ENCODE measurements around the gene WFDC10B. TPM values are rescaled to one million over a fixed set of nuclear protein-coding genes. Genes with fewer than 3 reads are reported as not detected.

The WFDC10B gene
- total RNA-seq, 1 experiment from 2014 or later: 0.42 TPM

DNA sequence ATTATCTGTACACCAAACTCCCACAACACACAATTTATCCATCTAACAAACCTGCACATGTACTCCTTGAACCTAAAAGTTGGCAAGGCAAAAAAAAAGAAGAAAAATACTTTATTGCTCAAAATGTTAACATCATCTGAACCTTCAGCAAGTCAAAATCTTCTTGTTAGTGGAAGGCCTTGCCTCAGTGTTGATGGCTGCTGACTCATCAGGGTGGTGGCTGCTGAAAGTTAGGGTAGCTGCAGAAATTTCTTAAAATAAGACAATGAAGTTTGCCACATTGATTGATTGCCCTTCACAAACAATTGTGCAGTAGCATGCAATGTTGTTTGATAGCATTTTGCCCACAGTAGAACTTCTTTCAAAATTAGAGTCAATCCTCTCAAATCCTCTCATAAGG lies 32.1 kb downstream of the WFDC10B start:
- ChIA-PET POLR2A (no interaction called here), CTCF (no interaction called here)
- Mint-ChIP-seq H3K27me3 (ENCODE audit: low read depth) (no peaks in the 10 kb centered on the region), H3K4me3 (no peak overlapping the region), H3K9me3 (peaks cover 56% of the 10 kb centered on the region), H3K4me1 (no peaks in the 10 kb centered on the region), H3K27ac (no peak overlapping the region), H3K36me3 (peaks cover 7% of the 10 kb centered on the region; the same call in 1 of the 2 replicates)
- ATAC-seq (no peak), DNase-seq (ENCODE audit: low spot score) (no peak)
- TF ChIP-seq EMX1 (CRISPR knock-in tag; IDR thresholded peaks at IDR 0.05): no peak
- TF ChIP-seq MYBL2 (CRISPR knock-in tag; IDR thresholded peaks at IDR 0.05): no peak
- TF ChIP-seq, protein P1, sequence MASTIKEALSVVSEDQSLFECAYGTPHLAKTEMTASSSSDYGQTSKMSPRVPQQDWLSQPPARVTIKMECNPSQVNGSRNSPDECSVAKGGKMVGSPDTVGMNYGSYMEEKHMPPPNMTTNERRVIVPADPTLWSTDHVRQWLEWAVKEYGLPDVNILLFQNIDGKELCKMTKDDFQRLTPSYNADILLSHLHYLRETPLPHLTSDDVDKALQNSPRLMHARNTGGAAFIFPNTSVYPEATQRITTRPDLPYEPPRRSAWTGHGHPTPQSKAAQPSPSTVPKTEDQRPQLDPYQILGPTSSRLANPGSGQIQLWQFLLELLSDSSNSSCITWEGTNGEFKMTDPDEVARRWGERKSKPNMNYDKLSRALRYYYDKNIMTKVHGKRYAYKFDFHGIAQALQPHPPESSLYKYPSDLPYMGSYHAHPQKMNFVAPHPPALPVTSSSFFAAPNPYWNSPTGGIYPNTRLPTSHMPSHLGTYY (CRISPR knock-in tag; IDR thresholded peaks at IDR 0.05): no peak
- TF ChIP-seq TP53 (CRISPR knock-in tag; IDR thresholded peaks at IDR 0.05): no peak
- TF ChIP-seq, protein P2, sequence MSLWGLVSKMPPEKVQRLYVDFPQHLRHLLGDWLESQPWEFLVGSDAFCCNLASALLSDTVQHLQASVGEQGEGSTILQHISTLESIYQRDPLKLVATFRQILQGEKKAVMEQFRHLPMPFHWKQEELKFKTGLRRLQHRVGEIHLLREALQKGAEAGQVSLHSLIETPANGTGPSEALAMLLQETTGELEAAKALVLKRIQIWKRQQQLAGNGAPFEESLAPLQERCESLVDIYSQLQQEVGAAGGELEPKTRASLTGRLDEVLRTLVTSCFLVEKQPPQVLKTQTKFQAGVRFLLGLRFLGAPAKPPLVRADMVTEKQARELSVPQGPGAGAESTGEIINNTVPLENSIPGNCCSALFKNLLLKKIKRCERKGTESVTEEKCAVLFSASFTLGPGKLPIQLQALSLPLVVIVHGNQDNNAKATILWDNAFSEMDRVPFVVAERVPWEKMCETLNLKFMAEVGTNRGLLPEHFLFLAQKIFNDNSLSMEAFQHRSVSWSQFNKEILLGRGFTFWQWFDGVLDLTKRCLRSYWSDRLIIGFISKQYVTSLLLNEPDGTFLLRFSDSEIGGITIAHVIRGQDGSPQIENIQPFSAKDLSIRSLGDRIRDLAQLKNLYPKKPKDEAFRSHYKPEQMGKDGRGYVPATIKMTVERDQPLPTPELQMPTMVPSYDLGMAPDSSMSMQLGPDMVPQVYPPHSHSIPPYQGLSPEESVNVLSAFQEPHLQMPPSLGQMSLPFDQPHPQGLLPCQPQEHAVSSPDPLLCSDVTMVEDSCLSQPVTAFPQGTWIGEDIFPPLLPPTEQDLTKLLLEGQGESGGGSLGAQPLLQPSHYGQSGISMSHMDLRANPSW (CRISPR knock-in tag; conservative IDR thresholded peaks at IDR 0.05; ENCODE audit: low read depth): no peak
- TF ChIP-seq, protein P3, sequence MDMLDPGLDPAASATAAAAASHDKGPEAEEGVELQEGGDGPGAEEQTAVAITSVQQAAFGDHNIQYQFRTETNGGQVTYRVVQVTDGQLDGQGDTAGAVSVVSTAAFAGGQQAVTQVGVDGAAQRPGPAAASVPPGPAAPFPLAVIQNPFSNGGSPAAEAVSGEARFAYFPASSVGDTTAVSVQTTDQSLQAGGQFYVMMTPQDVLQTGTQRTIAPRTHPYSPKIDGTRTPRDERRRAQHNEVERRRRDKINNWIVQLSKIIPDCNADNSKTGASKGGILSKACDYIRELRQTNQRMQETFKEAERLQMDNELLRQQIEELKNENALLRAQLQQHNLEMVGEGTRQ (CRISPR knock-in tag; IDR thresholded peaks at IDR 0.05): no peak
- no peak for TF ChIP-seq FOXP1 (CRISPR knock-in tag; IDR thresholded peaks at IDR 0.05; ENCODE audit: borderline replicate concordance)
- TF ChIP-seq, protein P4, sequence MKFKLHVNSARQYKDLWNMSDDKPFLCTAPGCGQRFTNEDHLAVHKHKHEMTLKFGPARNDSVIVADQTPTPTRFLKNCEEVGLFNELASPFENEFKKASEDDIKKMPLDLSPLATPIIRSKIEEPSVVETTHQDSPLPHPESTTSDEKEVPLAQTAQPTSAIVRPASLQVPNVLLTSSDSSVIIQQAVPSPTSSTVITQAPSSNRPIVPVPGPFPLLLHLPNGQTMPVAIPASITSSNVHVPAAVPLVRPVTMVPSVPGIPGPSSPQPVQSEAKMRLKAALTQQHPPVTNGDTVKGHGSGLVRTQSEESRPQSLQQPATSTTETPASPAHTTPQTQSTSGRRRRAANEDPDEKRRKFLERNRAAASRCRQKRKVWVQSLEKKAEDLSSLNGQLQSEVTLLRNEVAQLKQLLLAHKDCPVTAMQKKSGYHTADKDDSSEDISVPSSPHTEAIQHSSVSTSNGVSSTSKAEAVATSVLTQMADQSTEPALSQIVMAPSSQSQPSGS (CRISPR knock-in tag; IDR thresholded peaks at IDR 0.05; ENCODE audit: borderline replicate concordance, low read depth): no peak
- TF ChIP-seq ESRRA (CRISPR knock-in tag; IDR thresholded peaks at IDR 0.05; ENCODE audit: borderline replicate concordance): no peak
- no peak for TF ChIP-seq NR3C1 (CRISPR knock-in tag; conservative IDR thresholded peaks at IDR 0.05; ENCODE audit: low read depth)
- TF ChIP-seq TCF7 (CRISPR knock-in tag; IDR thresholded peaks at IDR 0.05; ENCODE audit: low read depth): no peak
- TF ChIP-seq, protein P5, sequence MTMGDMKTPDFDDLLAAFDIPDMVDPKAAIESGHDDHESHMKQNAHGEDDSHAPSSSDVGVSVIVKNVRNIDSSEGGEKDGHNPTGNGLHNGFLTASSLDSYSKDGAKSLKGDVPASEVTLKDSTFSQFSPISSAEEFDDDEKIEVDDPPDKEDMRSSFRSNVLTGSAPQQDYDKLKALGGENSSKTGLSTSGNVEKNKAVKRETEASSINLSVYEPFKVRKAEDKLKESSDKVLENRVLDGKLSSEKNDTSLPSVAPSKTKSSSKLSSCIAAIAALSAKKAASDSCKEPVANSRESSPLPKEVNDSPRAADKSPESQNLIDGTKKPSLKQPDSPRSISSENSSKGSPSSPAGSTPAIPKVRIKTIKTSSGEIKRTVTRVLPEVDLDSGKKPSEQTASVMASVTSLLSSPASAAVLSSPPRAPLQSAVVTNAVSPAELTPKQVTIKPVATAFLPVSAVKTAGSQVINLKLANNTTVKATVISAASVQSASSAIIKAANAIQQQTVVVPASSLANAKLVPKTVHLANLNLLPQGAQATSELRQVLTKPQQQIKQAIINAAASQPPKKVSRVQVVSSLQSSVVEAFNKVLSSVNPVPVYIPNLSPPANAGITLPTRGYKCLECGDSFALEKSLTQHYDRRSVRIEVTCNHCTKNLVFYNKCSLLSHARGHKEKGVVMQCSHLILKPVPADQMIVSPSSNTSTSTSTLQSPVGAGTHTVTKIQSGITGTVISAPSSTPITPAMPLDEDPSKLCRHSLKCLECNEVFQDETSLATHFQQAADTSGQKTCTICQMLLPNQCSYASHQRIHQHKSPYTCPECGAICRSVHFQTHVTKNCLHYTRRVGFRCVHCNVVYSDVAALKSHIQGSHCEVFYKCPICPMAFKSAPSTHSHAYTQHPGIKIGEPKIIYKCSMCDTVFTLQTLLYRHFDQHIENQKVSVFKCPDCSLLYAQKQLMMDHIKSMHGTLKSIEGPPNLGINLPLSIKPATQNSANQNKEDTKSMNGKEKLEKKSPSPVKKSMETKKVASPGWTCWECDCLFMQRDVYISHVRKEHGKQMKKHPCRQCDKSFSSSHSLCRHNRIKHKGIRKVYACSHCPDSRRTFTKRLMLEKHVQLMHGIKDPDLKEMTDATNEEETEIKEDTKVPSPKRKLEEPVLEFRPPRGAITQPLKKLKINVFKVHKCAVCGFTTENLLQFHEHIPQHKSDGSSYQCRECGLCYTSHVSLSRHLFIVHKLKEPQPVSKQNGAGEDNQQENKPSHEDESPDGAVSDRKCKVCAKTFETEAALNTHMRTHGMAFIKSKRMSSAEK (CRISPR knock-in tag; IDR thresholded peaks at IDR 0.05; ENCODE audit: borderline replicate concordance): no peak

DNA sequence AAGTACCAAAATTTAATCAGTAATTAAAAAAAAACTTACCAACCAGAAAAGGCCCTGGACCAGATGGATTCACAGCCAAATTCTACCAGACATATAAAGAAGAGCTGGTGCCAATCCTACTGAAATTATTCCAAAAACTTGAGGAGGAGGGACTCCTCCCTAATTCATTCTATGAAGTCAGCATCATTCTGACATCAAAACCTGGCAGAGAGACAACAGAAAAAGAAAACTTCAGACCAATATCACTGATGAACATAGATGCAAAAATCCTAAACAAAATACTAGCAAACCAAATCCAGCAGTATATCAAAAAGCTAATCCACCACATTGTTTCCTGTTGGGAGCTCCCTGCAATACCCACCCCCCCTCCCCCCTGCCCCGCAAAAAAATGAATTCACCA lies 34.7 kb downstream of the WFDC10B start, which contains the start of gene WFDC11:
Gene WFDC11 (minus strand): TSS at position 101 of the 400 bp plus-strand sequence. CDS start 19,639 bp downstream, outside the sequence.
- Mint-ChIP-seq H3K4me1 (no peaks in the 10 kb centered on the region), H3K36me3 (peaks cover 6% of the 10 kb centered on the region), H3K9me3 (peaks cover 52% of the 10 kb centered on the region), H3K27me3 (ENCODE audit: low read depth) (no peaks in the 10 kb centered on the region), H3K27ac (no peak within 1 kb of the TSS), H3K4me3 (no peak within 1 kb of the TSS)
- DNase-seq (ENCODE audit: low spot score) (no peak), ATAC-seq (no peak)
- ChIA-PET POLR2A (no interaction called here), CTCF (no interaction called here)
- TF ChIP-seq, protein P6, sequence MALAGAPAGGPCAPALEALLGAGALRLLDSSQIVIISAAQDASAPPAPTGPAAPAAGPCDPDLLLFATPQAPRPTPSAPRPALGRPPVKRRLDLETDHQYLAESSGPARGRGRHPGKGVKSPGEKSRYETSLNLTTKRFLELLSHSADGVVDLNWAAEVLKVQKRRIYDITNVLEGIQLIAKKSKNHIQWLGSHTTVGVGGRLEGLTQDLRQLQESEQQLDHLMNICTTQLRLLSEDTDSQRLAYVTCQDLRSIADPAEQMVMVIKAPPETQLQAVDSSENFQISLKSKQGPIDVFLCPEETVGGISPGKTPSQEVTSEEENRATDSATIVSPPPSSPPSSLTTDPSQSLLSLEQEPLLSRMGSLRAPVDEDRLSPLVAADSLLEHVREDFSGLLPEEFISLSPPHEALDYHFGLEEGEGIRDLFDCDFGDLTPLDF (CRISPR knock-in tag; IDR thresholded peaks at IDR 0.05): no peak
- TF ChIP-seq SMAD4 (CRISPR knock-in tag; IDR thresholded peaks at IDR 0.05) (no peak), EMX1 (CRISPR knock-in tag; IDR thresholded peaks at IDR 0.05) (no peak), JAZF1 (CRISPR knock-in tag; IDR thresholded peaks at IDR 0.05) (no peak), RORB (CRISPR knock-in tag; IDR thresholded peaks at IDR 0.05) (no peak), GABPB1 (CRISPR knock-in tag; IDR thresholded peaks at IDR 0.05) (no peak), ELF4 (CRISPR knock-in tag; IDR thresholded peaks at IDR 0.05; ENCODE audit: low read depth) (no peak)
- TF ChIP-seq, protein P4 (CRISPR knock-in tag; IDR thresholded peaks at IDR 0.05; ENCODE audit: borderline replicate concordance, low read depth): no peak
- TF ChIP-seq, protein P7, sequence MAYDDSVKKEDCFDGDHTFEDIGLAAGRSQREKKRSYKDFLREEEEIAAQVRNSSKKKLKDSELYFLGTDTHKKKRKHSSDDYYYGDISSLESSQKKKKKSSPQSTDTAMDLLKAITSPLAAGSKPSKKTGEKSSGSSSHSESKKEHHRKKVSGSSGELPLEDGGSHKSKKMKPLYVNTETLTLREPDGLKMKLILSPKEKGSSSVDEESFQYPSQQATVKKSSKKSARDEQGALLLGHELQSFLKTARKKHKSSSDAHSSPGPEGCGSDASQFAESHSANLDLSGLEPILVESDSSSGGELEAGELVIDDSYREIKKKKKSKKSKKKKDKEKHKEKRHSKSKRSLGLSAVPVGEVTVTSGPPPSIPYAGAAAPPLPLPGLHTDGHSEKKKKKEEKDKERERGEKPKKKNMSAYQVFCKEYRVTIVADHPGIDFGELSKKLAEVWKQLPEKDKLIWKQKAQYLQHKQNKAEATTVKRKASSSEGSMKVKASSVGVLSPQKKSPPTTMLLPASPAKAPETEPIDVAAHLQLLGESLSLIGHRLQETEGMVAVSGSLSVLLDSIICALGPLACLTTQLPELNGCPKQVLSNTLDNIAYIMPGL (CRISPR knock-in tag; IDR thresholded peaks at IDR 0.05): no peak

All from WTC11 (cell line).